Activated CD4-positive, alpha-beta T cell treated with anti-CD3 and anti-CD28 coated beads, Interleukin-2, amount 50 U/mL, for 4 hours (primary cell): ENCODE data around the gene FXYD5.
"Not testable (repeated sequence)": the region's sequence is repeated elsewhere in the genome, so short reads cannot be mapped to it uniquely, and the experiment has no call there.

Experiments
- DNase-seq, 2 experiments: peaks; one replicate each; pipeline ENCODE4 v3.0.0-alpha.2; 2020

The FXYD5 gene

DNA sequence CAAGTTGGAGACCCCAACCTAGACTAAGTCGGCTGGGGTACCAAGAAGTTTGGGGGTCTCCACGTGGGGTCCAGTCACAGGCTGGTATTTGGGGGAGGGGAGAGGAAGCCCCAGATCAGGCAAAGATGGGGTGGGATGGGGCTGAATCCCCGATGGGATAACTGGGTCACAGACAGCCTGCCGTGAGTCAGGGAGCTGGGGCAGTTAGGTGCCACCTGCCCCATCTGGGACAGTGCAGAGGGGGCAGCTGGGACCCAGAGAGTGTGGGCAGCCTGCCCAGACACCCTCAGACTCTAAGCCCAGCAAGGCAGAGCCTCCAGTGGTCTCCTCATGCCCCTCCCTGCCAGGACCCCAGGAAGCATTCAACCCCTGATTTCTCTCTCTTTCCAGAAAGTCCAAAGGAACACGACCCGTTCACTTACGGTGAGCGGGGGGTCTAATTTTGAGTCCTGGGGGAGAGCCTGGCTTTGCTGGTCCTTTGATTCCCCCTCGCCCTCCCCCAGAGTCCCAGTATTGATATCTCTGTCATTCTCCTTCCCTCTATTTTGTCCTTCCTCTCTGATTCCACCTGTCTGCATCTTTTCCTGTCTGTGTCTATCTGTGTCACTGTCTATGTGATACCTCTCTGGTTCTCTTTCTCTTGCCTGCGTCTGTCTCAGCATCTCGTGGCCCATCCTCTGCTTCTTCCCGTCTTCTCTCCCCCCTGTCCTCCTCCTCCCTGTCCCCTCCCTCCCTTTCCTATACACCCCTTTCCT is 14.2 kb upstream of the FXYD5 start:
- no peak for DNase-seq

DNA sequence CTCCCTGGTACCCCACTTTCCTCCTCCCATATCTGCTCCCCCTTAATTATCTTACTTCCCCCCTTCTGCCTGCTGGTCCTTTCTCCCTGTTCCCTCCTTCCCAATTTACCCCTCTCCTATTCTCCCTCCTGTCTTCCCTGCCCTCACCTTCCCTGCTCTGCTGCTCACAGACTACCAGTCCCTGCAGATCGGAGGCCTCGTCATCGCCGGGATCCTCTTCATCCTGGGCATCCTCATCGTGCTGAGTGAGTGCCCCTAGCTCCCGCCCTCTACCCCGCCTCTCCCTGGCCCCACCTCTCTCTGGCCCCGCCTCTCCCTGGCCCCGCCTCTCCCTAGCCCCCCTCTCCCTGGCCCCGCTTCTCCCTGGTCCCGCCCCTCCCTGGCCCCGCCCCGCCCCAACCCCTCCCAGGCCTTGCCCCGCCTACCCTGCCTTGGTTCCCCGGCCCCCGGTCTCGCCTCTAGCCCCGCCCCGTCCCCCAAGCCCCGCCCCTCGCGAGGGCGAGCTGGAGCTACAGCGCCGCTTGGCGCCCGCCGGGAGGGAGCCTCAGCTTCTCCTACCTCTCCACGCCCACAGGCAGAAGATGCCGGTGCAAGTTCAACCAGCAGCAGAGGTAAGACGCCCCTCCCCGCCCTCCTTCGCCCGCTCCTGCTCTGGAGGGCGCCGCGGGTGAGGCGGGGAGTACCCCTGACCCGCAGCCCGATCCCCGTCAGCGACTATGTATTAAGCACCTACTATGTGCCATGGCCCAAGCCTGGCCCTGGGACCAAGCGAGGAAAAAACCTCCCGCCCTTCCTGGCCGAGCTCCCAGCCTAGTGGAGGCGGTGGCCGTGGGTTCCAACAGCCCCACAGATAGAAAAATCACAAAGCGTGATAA is 13.3 kb upstream of the FXYD5 start:
- peak; percentile 97 for DNase-seq

DNA sequence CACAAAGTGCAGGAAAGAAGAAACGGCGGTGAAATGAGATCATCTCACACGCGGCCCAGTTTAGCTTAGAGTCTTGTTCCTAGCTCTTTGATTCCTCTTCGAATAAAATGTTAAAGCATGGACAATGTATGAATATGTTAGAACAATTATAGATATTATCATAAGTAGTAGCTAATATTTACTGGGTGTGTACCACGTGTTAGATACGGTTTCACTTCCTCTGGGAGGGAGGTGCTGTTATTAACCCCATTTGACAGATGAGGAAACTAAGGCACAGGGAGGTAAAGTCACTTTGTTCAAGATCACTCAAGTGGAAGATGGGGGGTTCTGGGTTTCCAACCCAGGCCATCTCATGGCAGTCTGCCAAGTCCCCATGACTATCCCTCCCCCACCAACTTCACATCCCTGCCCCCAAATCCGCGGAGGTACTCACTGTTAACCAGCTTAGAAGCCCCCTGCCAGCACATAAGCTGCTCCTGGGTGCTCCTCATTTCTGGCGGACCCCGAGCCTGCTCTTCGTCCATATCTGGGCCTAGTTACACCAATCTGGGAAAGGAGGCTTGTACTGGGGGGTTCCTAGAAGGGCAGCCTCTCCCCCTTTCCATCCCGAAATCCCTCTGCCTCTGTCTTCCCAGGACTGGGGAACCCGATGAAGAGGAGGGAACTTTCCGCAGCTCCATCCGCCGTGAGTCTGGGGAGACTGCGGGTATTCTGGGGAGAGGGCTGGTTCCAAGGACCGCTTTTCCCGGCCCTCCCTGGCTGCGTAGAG is 12.5 kb upstream of the FXYD5 start:
- no peak for DNase-seq

DNA sequence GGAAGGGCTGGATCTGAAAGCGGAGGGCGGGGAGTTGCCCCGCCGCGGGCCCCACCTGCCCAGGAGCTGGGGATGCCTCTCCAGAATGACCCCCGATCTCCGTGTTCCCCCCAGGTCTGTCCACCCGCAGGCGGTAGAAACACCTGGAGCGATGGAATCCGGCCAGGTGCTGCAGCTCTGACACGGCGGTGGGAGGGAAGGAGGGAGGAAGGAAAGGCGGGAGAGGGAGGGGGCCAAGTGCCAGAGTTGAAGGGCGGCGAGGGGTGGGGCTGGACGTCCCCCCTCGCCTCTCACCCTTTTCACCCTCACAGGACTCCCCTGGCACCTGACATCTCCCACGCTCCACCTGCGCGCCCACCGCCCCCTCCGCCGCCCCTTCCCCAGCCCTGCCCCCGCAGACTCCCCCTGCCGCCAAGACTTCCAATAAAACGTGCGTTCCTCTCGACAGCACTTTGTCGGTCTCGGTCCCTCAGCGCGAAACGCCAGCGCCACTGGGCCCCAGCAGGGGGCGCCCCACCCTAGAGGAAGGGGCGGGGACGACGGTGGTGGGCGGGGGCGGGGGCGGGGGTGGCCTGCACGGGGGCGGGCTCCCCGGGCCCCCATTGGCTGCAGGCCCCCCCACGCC is 11.8 kb upstream of the FXYD5 start:
- peak; percentile 64 to 66 for DNase-seq

DNA sequence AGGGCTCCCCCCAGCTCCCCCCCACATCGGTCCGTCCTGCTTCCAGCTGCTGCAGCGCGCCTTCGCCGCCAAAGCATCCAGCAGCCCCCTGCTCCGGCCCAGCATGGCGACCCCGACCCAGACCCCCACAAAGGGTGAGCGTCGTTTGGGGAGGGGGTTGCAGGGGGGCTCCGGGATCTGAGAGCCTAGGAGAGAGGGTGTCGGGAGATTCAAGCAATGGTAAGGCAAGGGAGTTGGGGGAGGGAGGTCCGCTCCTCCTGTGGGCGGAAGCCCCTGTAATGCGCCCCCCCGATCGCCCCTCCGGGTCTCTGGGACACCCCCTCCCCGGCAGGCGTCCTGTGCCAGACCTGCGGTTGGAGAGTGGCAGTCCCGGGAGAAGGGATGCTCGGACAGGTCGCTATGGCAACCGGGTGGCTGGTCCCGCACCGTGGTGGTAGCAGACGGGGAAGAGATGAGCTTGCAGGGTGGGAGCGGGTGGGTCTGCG is 11.3 kb upstream of the FXYD5 start, which contains the start of gene FXYD7:
FXYD7 (plus strand) TSS at position 25 of the 485 bp plus-strand sequence; CDS start at position 104, 79 bp downstream.
- no peak for DNase-seq

DNA sequence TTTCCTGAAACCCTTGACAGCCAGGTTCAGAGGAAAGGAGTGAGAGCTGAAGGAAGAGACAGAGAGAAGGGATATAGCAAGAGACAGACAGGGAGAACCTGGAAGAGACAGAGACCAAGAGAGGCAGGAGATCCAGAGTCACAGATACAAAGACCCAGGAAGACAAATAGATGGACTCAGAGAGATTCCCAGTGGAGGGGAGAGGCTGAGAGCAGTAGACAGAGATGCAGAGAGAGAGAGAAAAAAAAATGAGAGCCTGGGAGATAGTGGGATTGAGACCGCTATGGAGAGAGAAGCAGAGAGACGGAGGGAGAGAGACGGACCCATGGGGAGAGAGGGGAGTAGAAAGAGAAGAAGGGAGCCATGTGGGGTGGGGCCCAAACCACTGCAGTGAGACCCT is 10.7 kb upstream of the FXYD5 start:
- DNase-seq = no peak

DNA sequence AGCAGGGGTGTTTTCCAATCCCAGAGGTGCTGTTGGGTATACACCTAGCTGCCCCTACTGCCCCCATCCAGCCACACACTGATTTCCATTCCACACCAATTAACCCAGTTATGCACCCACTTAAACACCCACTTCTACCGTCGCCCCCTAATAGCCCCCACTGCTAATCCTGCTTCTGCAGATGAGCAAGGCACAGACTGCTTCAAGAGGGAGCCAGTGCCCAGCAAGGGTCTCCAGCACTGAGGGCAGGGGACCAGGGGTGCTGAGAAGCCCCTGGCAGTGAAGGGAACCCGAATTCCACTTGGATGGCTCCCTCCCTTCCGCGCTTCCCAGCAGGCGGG is 10.3 kb upstream of the FXYD5 start:
- no peak for DNase-seq

DNA sequence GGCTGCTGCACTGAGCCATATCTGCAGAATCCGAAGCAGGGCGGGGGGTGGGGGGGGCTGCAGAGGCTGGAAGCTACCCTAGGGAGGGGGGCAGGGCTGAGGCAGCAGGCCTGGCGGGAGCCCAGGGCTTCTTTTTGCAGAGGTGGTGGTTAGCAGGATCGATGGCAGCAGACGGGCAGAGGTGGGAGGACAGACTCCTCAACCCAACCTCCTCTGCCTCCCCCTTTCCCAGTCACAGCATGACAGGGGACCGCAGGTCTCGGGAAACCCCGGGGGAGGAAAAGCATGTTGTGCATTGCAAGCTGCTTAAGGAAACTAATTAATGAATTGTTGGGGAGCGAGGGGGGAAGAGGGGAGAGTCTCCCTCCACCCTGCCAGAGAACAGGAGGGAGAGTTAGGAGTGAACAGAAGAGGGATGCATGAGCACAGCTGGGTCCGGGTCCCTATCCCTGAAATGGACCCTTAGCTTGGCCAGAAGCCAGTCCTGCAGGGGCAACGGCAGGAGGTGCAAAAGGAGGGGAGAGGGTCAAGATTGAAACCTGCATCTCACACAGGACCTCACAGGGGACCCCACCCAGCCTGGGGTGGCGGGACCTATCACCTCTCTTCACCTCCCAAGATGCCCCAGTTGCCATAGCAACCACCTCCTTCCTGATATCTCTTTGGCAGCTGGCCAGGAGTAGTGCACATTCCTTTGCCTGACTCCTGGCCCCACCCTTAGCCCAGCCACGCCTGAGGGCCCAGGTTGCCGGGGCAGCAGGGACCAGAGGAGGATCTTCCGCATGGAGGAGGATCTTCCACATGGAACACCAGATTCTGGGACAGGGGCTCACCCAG is 9.7 kb upstream of the FXYD5 start:
- no peak for DNase-seq

DNA sequence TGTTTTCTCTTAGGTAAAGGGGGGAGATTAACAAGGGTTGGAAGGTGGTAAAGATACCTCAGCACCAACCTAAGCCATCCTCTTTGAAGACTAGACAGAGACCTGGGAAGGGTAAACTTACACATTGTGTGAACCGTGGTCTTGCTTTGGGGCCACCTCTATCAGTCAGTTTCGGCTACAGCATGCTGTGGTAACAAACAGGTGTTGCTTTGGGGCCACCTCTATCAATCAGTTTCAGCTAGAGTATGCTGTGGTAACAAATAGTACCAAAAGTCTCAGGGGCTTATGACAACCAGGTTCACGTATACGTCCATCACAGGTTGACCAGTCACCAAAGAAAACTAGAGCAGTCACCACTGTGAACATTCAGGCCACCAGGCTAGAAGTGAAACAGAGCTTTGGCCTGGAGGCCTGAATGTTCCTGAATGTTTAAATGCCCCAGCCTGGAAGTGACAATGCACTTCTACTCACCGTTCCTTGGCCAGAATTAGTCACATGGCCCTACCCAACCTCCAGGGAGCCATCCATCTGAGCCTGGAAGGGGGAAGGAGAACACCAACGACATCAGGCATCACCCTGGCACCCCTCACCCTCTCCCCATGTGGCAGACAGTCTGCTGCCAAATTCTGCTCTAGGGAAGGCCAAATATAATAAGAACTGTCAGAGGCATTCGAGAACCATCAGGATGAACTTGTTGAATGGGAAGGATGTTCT is 7.6 kb upstream of the FXYD5 start:
- DNase-seq = no peak

DNA sequence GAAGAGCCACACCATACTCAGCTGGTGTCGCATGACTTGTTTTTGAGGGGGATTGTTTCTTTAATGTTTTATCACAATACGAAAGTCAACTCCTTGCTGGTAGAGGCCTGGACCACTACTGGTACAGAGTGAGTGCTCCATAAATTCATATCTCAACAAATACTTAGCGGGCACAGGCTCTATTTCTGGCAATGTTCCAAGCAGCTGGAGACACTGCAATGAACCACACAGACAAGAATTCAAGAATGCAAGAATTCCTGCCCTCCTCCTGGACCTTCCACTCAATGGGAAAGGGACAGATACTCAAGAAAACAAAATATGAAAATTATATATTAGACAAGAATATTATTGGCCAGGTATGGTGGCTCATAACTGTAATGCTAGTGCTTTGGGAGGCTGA is 5.1 kb upstream of the FXYD5 start:
- no peak for DNase-seq

DNA sequence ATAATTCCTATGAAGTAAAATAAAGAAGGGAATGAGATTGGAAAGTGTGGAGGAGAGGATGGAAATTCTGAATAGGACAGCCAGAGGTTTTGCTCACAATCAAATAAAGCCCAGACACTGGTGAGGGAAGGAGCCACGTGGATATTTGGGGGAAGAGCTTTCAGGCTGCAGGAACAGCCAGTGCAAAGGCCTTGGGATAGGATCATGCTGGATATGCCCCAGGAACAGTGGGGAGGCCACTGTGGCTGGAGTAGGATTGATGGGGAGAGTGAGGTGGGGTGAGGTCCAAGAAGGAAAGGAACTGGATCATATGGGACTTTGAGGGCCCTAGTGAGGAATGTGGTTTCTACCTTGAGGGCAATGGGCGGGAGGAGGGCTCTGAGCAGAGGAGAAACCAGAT is 4.1 kb upstream of the FXYD5 start:
- DNase-seq = no peak

DNA sequence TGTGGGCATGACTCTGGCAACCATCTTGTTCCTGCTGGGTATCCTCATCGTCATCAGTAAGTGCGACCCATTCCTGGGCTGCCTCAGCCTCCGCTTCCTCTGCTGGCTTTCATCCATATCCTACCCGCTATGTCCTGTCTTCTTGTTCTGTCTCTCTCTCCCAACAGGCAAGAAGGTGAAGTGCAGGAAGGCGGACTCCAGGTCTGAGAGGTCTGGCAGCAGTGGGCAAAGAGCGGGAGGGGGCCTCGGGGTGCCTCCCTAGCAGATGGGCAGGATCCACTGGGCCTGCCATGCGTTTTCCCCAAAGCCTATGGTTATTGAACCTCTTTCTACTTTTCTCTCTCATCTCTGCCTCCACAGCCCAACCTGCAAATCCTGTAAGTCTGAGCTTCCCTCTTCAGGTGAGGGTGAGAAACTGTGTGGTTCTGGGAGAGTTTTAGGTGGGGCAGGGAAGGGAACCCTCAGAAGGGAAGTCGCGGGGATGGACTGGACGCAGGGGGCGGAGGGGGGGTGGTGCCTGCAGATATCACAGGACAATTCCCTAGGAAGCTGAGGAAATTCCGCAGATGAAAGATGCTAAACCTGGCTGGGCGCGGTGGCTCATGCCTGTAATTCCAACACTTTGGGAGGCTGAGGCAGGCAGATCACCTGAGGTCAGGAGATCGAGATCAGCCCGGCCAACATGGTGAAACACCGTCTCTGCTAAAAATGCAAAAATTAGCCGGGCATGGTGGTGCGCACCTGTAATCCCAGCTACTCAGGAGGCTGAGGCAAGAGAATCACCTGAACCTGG is 3.1 kb upstream of the FXYD5 start:
- DNase-seq = no peak

DNA sequence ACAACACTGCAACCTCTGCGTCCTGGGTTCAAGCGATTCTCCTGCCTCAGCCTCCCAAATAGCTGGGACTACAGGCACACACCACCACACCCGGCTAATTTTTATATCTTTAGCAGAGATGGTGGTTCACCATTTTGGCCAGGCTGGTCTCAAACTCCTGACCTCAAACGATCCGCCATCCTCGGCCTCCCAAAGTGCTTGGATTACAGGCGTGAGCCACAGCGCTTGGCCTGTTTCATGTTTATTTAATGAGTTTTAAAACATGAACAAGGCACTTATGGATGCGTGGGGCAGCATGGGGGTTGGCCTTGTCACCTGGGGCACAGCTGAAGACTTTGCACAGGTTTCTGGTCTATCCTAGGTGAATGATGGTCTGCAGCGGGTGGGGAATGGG is 1.4 kb upstream of the FXYD5 start:
- DNase-seq = not testable (repeated sequence)

DNA sequence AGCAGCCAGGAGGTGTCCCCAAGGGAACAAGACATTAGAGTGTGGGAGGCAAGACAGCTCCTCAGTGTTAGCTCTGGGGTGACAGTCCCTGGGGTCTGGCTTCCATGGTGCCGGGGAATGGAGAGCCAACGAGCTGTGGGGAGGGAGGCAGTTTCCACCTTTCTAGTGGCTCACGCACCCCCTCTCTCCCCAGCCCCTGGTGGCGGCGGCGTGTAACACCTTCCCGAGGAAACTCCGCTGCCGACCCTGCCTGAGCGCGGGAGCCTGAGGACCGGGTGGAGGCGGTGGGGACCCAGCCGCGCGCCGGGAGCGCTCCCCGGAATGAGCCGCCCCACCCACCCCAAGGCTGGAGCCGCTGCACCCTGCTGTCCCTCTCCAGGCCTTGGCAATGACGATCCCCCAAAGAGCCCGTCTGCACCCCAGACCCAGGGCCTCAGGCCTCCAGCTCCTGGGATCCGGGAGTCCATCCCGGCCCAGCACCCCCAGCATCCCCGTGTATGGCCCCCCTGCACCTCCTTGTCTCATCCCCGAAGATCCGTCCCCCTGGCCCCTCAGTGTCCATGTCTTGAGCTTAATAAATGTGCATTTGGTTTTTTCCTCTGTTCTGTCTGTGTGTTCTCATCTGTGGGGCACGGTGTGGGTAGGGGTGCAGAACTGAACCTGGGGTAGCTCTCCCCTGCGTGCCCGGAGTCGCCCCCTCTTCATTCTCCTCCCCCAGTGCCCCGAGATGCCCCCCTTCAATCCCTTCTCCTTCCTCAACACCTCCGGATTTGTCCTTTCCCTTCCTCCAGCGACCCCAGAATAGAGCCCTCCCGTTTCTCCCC is 622 bp upstream of the FXYD5 start:
- DNase-seq = peak; percentile 75

DNA sequence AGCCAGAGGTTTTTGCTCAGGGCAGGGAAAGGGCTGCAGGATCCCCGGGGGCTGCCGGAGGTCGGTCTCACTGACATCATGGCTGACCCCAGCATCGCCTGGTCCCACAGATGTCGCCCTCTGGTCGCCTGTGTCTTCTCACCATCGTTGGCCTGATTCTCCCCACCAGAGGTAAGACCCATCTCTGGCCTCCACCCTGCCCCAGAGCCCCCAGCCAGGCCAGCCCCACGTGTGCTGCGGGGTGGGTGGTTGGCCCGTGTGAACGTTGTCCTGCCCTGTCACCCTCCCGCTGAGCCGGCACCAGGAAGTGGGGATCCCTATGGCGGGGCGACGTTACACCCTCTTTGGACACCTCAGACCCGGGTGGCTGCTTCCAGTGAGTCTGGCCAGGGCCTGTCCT is 906 bp downstream of the FXYD5 start:
- DNase-seq = peak in 1 of 2 experiments; percentile 8

DNA sequence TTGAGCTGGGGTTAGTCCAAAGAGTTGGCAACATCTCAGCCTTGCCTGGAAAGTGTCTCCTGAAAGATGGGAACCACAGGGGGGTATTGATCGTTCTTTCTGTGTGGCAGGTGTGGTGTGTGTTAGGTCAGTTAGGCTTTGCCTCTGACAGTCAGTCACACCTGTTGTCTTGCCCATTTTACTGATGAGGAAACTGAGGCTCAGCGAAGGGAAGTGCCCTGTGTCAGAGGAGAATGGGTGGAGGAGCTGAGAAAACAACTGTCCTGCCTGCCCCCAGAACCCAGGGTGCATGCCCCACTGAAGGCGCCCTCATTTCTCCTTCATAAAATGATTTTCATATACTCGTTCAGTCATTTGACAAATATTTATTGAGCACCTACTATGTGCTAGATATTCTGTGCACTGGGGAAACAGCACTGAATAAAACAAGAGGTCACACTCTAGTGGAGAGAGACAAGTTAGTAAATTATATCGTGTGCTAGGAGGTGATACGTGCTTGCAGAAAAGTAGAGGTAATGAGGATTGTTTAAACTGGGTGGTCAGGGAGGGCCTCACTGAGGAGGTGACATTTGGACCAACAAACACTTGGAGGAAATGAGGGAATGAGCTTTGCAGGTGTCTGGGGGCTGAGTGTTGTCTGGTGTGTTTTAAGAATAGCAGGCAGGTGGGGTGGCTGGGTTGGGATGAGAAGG is 1.6 kb downstream of the FXYD5 start:
- no peak for DNase-seq

DNA sequence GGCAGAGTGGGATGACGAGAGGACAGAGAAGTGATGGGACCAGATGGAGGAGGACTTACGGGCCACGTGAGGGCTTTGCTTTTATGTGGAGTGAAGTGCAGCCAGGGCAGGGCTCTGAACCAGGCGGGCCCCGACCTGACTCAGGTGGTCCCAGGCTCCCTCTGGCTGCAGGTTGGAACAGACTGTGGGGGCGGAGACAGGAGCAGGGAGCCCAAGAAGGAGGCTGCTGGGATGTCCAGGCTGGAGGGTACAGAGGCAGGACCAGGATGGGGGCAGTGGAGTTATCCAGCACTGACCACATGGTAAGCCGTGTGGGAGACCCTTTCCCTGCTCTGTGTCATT is 2.1 kb downstream of the FXYD5 start:
- DNase-seq = no peak

DNA sequence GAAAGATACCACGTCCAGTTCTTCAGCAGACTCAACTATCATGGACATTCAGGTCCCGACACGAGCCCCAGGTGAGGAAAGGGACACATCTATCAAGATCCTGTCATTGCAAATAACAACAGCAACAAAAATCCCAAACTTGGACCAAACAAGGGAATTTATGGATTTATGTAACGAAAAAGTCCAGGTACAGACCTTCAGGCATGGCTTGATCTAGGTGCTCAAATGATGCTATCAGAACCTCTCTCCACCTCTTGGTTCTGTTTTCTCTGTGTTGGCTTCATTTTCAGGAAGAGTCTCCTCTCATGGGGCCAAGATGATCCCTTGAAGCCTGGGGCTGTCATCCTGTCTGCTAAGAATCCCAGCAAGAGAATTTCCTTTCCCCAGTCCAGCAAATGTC is 2.9 kb downstream of the FXYD5 start:
- no peak for DNase-seq

DNA sequence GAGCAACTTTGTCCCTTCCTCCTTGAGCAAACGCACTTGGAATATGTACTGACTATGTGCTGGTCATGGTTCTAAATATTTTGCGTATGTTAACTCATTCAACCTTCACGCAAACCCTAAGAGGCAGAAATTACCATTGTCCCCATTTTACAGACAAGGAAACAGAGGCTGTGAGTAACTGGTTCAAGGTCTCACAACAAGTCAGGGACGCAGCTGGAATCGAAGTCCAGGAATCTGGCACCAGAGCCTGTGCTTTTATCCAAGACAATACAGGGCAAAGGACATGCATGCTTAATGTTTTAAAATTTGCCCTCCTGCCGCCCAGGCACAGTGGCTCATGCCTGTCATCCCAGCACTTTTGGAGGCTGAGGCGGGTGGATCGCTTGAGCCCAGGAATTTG is 5.1 kb downstream of the FXYD5 start:
- DNase-seq = no peak
